Astrocyte (in vitro differentiated cells and primary cell): ENCODE data around the gene TEC.

ENCODE experiments used
- EZH2 ChIP-seq: IDR thresholded peaks from 2 replicates; pipeline ENCODE4 v1.6.1; 2012; ENCODE audit warnings: mild to moderate bottlenecking, low read length, inconsistent platforms; ENCODE audit not compliant: insufficient read depth
- TF ChIP-seq, protein P1 (sequence below): IDR thresholded peaks from 2 replicates; pipeline ENCODE4 v1.5.1; 2011; ENCODE audit warnings: low read depth, mild to moderate bottlenecking, inconsistent platforms, low read length, moderate library complexity; ENCODE audit not compliant: insufficient read depth

GRCh38 chr4:48241731-48242130 is 27.9 kb downstream of the TEC start:
- TF ChIP-seq, protein P1, sequence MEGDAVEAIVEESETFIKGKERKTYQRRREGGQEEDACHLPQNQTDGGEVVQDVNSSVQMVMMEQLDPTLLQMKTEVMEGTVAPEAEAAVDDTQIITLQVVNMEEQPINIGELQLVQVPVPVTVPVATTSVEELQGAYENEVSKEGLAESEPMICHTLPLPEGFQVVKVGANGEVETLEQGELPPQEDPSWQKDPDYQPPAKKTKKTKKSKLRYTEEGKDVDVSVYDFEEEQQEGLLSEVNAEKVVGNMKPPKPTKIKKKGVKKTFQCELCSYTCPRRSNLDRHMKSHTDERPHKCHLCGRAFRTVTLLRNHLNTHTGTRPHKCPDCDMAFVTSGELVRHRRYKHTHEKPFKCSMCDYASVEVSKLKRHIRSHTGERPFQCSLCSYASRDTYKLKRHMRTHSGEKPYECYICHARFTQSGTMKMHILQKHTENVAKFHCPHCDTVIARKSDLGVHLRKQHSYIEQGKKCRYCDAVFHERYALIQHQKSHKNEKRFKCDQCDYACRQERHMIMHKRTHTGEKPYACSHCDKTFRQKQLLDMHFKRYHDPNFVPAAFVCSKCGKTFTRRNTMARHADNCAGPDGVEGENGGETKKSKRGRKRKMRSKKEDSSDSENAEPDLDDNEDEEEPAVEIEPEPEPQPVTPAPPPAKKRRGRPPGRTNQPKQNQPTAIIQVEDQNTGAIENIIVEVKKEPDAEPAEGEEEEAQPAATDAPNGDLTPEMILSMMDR: no peak
- no peak for TF ChIP-seq EZH2
